SIG-M5 (cell line): ENCODE data around the gene ALKBH7.
A peak's percentile ranks its signal among the peaks of the same experiment; 100 is the strongest.
"Not testable (repeated sequence)": the region's sequence is repeated elsewhere in the genome, so short reads cannot be mapped to it uniquely, and the experiment has no call there.

Experiments used
- DNase-seq: peaks from one replicate; lab custom pipeline; 2025; lab: John Stamatoyannopoulos, UW

ALKBH7 gene, protein sequence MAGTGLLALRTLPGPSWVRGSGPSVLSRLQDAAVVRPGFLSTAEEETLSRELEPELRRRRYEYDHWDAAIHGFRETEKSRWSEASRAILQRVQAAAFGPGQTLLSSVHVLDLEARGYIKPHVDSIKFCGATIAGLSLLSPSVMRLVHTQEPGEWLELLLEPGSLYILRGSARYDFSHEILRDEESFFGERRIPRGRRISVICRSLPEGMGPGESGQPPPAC

GRCh38 chr19:6372594-6373095 lies at the start of gene ALKBH7:
Gene ALKBH7, plus strand, starts transcription at chr19:6372794. Its CDS starts 27 bp downstream, at chr19:6372821.
- peak; percentile 97 for DNase-seq

- DNase-seq = no peak
These were observed 47.8 kb upstream of the ALKBH7 start for GRCh38 chr19:6324757-6325156.

DNA sequence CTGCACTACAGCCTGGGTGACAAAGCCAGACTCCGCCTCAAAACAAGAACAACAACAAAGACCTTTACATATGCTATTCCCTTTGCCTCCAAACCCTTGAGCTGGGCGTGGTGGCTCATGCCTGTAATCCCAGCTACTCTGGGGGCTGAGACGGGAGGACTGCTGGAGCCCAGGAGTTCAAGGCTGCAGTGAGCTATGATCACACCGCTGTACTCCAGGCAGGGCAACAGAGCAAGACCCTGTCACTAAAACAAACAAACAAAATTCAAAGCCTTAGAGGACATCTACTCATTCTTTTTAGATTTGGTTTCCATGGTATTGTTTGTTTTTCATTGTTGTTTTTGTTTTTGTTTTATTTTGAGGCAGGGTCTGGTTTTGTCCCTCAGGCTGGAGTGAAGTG lies 47.0 kb upstream of the ALKBH7 start:
- no peak for DNase-seq

GRCh38 chr19:6326815-6327214 lies 45.8 kb upstream of the ALKBH7 start:
- no peak for DNase-seq

- no peak for DNase-seq
These were observed 39.2 kb upstream of the ALKBH7 start, which contains the start of gene ACER1 for GRCh38 chr19:6333439-6333838. Gene ACER1, minus strand, starts transcription at chr19:6333612. Its CDS starts 61 bp downstream, at chr19:6333551.

- no peak for DNase-seq
These were observed 37.9 kb upstream of the ALKBH7 start for GRCh38 chr19:6334490-6335285.

DNA sequence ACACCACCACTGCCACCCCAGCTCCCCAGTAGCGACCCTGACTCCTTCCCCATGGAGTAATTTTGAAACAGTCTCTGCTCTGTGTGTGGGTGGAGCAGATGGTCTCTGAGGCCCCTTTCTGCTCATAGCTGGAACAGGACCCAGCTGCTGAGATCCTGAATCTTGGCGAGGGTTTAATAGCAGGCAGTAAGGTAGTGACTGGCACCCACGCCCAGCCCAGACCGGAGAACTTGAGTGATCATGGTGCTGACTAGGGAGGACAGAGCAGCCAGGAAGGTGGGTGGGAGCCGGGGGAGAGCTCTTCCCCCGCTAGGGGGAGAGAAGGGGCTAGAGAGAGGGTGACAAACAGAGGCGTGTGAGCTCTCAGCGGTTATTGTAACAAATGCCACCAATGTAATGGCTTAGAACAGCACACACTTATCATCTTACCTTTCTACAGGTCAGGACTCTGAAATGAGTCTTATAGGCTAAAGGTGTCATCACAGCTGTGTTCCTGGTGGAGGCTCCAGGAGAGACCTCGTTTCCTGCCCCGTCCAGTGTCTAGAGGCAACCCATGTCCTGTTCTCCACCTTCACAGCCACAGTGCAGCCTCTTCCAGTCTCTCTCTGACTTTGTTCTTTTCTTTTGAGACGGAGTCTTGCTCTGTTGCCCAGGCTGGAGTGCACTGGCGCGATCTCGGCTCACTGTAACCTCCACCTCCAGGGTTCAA lies 31.9 kb upstream of the ALKBH7 start:
- no peak for DNase-seq

DNA sequence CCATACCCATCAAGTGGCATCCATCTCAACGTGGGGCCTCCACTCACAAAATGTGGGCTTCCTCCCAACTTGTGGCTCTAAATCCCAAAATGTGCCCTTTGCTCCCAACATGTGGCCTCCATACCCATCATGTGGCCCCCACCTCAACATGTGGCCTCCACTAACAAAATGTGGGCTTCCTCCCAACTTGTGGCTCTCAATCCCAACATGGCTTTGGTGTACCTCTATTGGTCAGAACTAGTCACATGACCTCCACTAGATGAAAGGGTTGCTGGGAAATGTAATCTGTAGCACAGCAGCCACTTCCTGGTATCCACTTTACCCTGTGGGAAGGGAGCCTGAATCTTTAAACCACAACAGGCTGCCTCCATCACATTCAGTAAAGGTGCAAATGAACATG lies 29.1 kb upstream of the ALKBH7 start:
- DNase-seq = no peak

GRCh38 chr19:6349271-6349670 lies 23.3 kb upstream of the ALKBH7 start:
- DNase-seq = not testable (repeated sequence)

DNA sequence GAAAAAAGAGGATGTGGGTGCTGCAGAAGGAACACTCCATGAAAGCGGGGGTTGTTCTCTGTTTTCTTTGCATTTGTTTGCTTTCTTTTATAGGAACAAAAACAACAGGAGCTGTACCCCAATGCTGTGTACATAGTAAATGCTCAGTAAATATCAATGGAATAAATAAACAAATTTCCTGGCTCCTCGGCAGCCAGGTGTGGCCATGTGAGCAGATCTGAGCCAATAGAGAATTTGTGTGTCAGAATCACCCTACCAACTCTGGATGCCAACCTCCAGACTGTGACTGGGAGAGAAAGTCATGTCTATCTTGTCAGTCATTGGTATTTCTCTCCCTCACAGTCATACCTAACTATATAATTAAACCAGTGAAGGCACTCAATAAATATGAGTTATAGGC lies 21.9 kb upstream of the ALKBH7 start:
- DNase-seq = no peak

DNA sequence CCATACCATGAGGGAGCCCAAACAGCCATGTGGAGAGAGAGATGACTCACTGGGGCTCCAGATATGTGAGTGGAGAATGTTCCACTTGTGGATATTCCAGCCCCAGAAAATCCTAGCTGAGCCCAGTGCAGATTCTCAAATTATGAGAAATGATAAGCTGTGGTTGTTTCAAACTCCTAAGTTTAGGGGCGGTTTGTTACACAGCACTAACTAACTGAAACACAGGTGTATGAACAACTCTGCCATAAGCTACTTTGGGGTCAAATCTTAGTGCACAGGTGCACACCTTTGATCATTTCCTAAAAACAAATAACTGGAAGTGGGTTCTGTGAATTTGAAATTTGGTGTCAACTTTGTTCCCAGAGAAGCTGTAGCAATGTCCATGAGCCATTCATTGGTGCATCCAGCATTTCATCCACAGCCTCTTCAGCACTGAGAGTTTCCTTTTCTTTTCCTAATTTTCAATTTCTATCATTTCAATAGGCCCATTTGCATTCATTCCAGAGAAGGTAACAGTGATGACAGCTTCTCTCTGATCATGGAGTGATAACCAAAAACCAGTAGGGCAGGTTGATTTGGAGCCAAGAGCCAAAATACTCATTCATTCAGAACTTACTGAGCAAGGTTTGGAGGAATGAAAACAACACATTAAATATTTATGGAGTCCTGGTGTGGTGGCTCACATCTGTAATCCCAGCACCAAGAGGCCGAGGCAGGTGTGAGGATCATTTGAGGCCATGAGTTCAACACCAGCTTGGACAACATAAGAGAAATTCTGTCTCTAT lies 20.0 kb upstream of the ALKBH7 start:
- DNase-seq = no peak

GRCh38 chr19:6354098-6354674 lies 18.4 kb upstream of the ALKBH7 start:
- no peak for DNase-seq

GRCh38 chr19:6355321-6356040 lies 17.1 kb upstream of the ALKBH7 start:
- DNase-seq = not testable (repeated sequence)

DNA sequence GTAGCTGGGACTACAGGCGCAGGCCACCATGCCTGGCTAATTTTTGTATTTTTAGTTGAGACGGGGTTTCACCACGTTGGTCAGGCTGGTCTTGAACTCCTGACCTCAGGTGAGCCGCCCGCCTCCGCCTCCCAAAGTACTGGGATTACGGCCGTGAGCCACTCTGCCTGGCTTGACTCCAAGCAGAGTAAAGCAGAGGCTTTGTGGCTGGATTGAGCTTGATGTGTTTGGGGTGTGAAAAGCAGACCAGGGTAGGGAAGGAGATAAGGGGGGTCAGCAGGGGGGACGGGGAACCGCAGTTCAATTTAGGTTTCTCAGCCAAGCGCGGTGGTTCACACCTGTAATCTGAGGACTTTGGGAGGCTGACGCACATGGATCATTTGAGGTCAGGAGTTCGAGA lies 15.4 kb upstream of the ALKBH7 start:
- DNase-seq = no peak

GRCh38 chr19:6358003-6358402 lies 14.6 kb upstream of the ALKBH7 start:
- DNase-seq = no peak

DNA sequence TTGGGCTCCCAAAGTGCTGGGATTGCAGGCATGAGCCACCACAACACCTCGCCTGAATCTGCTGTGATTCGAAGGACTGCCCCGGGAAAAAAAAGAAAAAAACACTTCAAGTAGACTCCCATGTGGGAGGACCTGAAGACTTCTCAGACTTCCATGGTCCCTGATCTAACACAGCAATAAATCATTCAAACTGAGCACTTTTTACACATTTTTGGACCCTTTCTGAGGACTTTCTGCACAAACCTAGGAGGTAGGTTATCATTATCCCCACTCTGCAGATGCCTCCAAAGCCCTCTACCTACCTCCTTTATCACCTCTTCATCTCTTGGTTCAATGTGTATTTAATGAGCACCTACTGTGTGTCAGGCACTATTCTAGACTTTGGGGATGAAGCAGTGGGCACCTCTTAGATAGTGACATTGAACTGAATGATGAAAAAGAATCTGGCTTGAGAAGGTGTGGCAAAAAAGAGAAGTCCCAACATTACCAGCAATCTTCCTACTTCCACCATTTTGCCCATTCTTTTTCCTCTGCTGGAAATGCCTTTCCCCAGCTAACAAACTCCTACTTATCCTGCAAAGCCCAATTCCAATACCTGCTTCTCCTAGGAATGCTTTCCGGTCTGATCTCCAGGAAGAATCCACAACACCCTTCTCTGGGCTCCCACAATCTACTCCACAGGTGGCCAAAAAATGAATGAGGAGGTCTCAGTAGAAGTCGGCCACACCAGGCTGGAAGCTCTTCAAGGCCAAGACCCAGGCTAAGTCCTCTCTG lies 12.8 kb upstream of the ALKBH7 start:
- no peak for DNase-seq

- DNase-seq = not testable (repeated sequence)
These were observed 12.1 kb upstream of the ALKBH7 start for GRCh38 chr19:6360445-6360844.

DNA sequence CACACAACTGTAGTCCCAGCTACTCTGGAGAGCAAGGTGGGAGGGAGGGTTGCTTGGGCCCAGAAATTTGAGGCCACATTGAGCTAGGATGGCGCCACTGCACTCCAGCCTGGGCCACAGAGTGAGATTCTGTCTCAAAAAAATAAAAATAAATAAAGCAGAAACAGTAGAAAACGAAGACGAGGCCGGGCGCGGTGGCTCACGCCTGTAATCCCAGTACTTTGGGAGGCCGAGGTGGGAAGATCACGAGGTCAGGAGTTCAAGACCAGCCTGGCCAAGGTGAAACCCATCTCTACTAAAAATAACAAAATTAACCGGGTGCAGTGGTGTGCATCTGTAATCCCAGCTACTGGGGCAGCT lies 11.8 kb upstream of the ALKBH7 start:
- DNase-seq = not testable (repeated sequence)

- no peak for DNase-seq
These were observed 10.6 kb upstream of the ALKBH7 start for GRCh38 chr19:6362027-6362350.

- DNase-seq = no peak
These were observed 10.2 kb upstream of the ALKBH7 start for GRCh38 chr19:6362351-6362801.
